Vagina (tissue), 2 donors: ENCODE results near the gene CRLF2. TPM values are rescaled to one million over a fixed set of nuclear protein-coding genes. Genes with fewer than 3 reads are reported as not detected.

ENCODE experiments used
- DNase-seq, 2 donors: peaks; one replicate each; pipeline ENCODE4 v3.0.0-alpha.2; 2017; ENCODE audit errors: extremely low spot score in 2 of 2
- H3K27ac ChIP-seq: fragments of 200-600 bp; sonication (generic); one replicate; pipeline ENCODE4 v1.5.1; 2019
- H3K27me3 ChIP-seq: fragments of 200-600 bp; sonication (generic); one replicate; pipeline ENCODE4 v1.5.1; 2019
- H3K36me3 ChIP-seq, 2 donors: fragments of 200-600 bp; sonication (generic); one replicate each; pipeline ENCODE4 v1.5.1; 2017 to 2019
- H3K4me1 ChIP-seq: fragments of 200-600 bp; sonication (generic); one replicate; pipeline ENCODE4 v1.5.1; 2019
- H3K4me3 ChIP-seq, 2 donors: fragments of 200-600 bp; sonication (generic); 1 replicate in 1 of 2; 2 replicates in 1 of 2; pipeline ENCODE4 v1.5.1; 2016 to 2019
- H3K9me3 ChIP-seq: fragments of 200-600 bp; sonication (generic); one replicate; pipeline ENCODE4 v1.5.1; 2019
- CTCF ChIP-seq, 3 experiments: fragments of 450-650 bp in 2 of 3; fragments of 200-600 bp in 1 of 3; sonication (generic) in 1 of 3; IDR thresholded peaks; one replicate each; pipeline ENCODE4 v1.5.1; 2017 to 2019; ENCODE audit warnings: antibody characterized with exemption in 3 of 3, mild to moderate bottlenecking in 2 of 3, moderate library complexity in 2 of 3
- POLR2A ChIP-seq, 2 donors: fragments of 450-650 bp; IDR thresholded peaks; one replicate each; pipeline ENCODE4 v1.6.1; 2017; ENCODE audit warnings: antibody characterized with exemption in 2 of 2, mild to moderate bottlenecking in 2 of 2, moderate library complexity in 2 of 2
- POLR2AphosphoS5 ChIP-seq, 2 donors: sonication (generic); formaldehyde crosslinking; IDR thresholded peaks; one replicate each; pipeline ENCODE4 v1.9.0; 2017; ENCODE audit warnings: antibody characterized with exemption in 2 of 2, mild to moderate bottlenecking in 2 of 2, low read depth in 1 of 2; ENCODE audit not compliant: insufficient read depth in 1 of 2
- intact Hi-C: fragments of 100-400 bp; cut with DNase I; formaldehyde crosslinking; loops from one replicate; pipeline ENCODE4 v1.15.1; 2023
- total RNA-seq: library from RNA; depleted of rRNA; stranded (reverse); fragments of >200 nt; gene quantifications from one replicate; pipeline ENCODE4 v1.2.3, GENCODE V29; 2016

CRLF2 gene
- total RNA-seq, 1 donor from 2014 or later = not detected

GRCh38 chrX:1153940-1154339 lies 58.5 kb downstream of the CRLF2 start:
- Histone ChIP-seq H3K4me3 (no peak overlapping the region), H3K9me3 (no peaks in the 10 kb centered on the region), H3K27me3 (no peaks in the 10 kb centered on the region), H3K36me3 (no peaks in the 10 kb centered on the region), H3K4me1 (no peaks in the 10 kb centered on the region), H3K27ac (no peak overlapping the region)
- intact Hi-C loops = no loop called here
- TF ChIP-seq CTCF (IDR thresholded peaks at IDR 0.05) (no peak), POLR2AphosphoS5 (IDR thresholded peaks at IDR 0.05; ENCODE audit: insufficient read depth in 1 of 2, low read depth in 1 of 2) (no peak), POLR2A (IDR thresholded peaks at IDR 0.05) (no peak)
- DNase-seq = peak in 1 of 2 donors; percentile 13

- peak in 1 of 2 donors; percentile 67 for DNase-seq
- H3K36me3 ChIP-seq = no peaks in the 10 kb centered on the region
- no peak overlapping the region for H3K4me3 ChIP-seq
- TF ChIP-seq CTCF (IDR thresholded peaks at IDR 0.05) (no peak), POLR2AphosphoS5 (IDR thresholded peaks at IDR 0.05; ENCODE audit: insufficient read depth in 1 of 2, low read depth in 1 of 2) (no peak), POLR2A (IDR thresholded peaks at IDR 0.05) (no peak)
- no peaks in the 10 kb centered on the region for H3K27me3 ChIP-seq
- intact Hi-C loops = no loop called here
- no peaks in the 10 kb centered on the region for H3K9me3 ChIP-seq
- no peak overlapping the region for H3K27ac ChIP-seq
- no peaks in the 10 kb centered on the region for H3K4me1 ChIP-seq
Observed at GRCh38 chrX:1152090-1152489, 60.4 kb downstream of the CRLF2 start.

DNA sequence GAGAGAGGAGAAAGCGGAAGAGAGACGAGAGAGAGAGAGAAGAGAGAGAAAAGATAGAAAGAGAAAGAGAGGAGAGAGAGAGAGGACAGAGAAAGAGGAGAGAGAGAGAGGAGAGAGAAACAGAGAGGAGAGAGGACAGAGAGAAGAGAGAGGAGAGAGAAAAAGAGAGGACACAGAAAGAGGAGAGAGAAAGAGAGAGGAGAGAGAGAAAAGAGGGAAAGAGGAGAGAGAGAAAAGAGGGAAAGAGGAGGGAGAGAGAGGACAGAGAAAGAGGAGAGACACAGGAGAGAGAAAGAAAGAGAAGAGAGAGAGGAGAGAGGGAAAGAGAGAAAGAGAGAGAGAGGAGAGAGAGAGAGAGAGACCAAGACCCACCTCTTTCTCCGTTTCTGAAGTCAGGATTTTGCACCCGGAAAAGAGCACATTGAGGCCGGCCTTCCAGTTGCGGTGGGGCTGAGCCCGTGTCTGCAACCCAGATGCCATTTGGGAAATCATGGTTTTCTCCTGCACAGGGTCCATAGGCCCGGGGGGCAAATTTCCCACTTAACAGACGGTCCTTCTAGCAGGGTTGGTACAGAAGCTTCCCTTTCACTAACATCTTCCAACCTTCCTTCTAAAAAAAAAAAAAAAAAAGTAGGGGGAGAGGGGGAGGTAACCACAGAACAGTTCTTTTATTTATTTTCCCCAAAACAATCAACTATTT lies 60.9 kb downstream of the CRLF2 start:
- intact Hi-C loops = no loop called here
- DNase-seq = peak in 1 of 2 donors; percentile 40
- TF ChIP-seq POLR2AphosphoS5 (IDR thresholded peaks at IDR 0.05; ENCODE audit: insufficient read depth in 1 of 2, low read depth in 1 of 2) (no peak), CTCF (IDR thresholded peaks at IDR 0.05) (no peak), POLR2A (IDR thresholded peaks at IDR 0.05) (no peak)
- H3K27me3 ChIP-seq = no peaks in the 10 kb centered on the region
- no peaks in the 10 kb centered on the region for H3K36me3 ChIP-seq
- no peak overlapping the region for H3K27ac ChIP-seq
- H3K4me1 ChIP-seq = no peaks in the 10 kb centered on the region
- no peaks in the 10 kb centered on the region for H3K9me3 ChIP-seq
- H3K4me3 ChIP-seq = no peak overlapping the region

GRCh38 chrX:1150569-1151347 lies 61.7 kb downstream of the CRLF2 start:
- Histone ChIP-seq H3K36me3 (no peaks in the 10 kb centered on the region), H3K27me3 (no peaks in the 10 kb centered on the region), H3K27ac (no peak overlapping the region), H3K4me1 (no peaks in the 10 kb centered on the region), H3K4me3 (no peak overlapping the region), H3K9me3 (no peaks in the 10 kb centered on the region)
- DNase-seq = peak in 1 of 2 donors; percentile 16
- intact Hi-C loops = no loop called here
- TF ChIP-seq POLR2AphosphoS5 (IDR thresholded peaks at IDR 0.05; ENCODE audit: insufficient read depth in 1 of 2, low read depth in 1 of 2) (no peak), POLR2A (IDR thresholded peaks at IDR 0.05) (no peak), CTCF (IDR thresholded peaks at IDR 0.05) (no peak)
